H1 (cell line): ENCODE results near the gene CEBPZ. TPM values are rescaled to one million over a fixed set of nuclear protein-coding genes. Genes with fewer than 3 reads are reported as not detected.
A peak's percentile ranks its signal among the peaks of the same experiment; 100 is the strongest.

Source experiments
- ATF2 ChIP-seq: IDR thresholded peaks from 2 replicates; pipeline ENCODE4 v1.6.1; 2012; ENCODE audit warnings: low read length, inconsistent platforms
- BACH1 ChIP-seq: IDR thresholded peaks from 2 replicates; pipeline ENCODE4 v1.6.1; 2012; ENCODE audit warnings: low read length, improper control_type of control experiment
- NANOG ChIP-seq: IDR thresholded peaks from 2 replicates; pipeline ENCODE4 v1.6.1; 2011; ENCODE audit warnings: low read length, low read depth, mild to moderate bottlenecking, inconsistent platforms; ENCODE audit not compliant: insufficient read depth, poor library complexity, severe bottlenecking
- SIN3A ChIP-seq, 2 experiments: IDR thresholded peaks in 1 of 2; conservative IDR thresholded peaks in 1 of 2; 2 replicates each; pipeline ENCODE4 v1.6.1; 2011 to 2012; ENCODE audit warnings: low read length in 2 of 2, improper control_type of control experiment in 1 of 2, low read depth in 1 of 2, mild to moderate bottlenecking in 1 of 2
- SIX5 ChIP-seq: IDR thresholded peaks from 2 replicates; pipeline ENCODE4 v1.6.1; 2011; ENCODE audit warnings: mild to moderate bottlenecking, low read depth, low read length
- TCF12 ChIP-seq: IDR thresholded peaks from 2 replicates; pipeline ENCODE4 v1.6.1; 2011; ENCODE audit warnings: low read depth, mild to moderate bottlenecking, low read length
- polyA plus RNA-seq, 7 experiments: library from polyadenylated mRNA; depleted of rRNA in 3 of 7; stranded (reverse) in 5 of 7; unstranded in 2 of 7; fragments of >200 nt in 5 of 7; fragments of 200-250 nt in 2 of 7; gene quantifications; 1 replicate in 5 of 7; 2 replicates in 1 of 7; 4 replicates in 1 of 7; pipeline versions ENCODE4 v1.2.1 to v1.2.3, GENCODE V29; 2011 to 2013; ENCODE audit warnings: missing spikeins in 2 of 7, mixed read lengths in 2 of 7
- total RNA-seq: library from RNA; stranded (reverse); fragmentation: NEBNext Ultra II Directional; extraction: Animal tissue kit (Norgen Biotek cat#: 25700); gene quantifications from 2 replicates; pipeline ENCODE4 v1.2.1, GENCODE V29; 2021

CEBPZ gene
- total and polyA plus RNA-seq, 2 of the 8 experiments (the other 6 are each of a cell fraction or from before 2014, with no cell fraction given) = 19.1 to 201 TPM

GRCh38 chr2:37230581-37230980 lies 815 bp downstream of the CEBPZ start (continued):
- no peak for TF ChIP-seq SIX5
- TF ChIP-seq SIN3A (conservative IDR thresholded peaks at IDR 0.05 in 1 of 2, IDR thresholded peaks at IDR 0.05 in 1 of 2; ENCODE audit: low read depth in 1 of 2, low read length in 2 of 2) = 0 out of 4 replicates have a peak, but pooled peaks have one; percentile 54 to 70
- no peak for TF ChIP-seq ATF2
- no peak for TF ChIP-seq NANOG
- no peak for TF ChIP-seq BACH1
- TF ChIP-seq TCF12 = no peak
- TF ChIP-seq, all 59 proteins: peak for 3
